ENCODE results near the gene AMT. TPM values are rescaled to one million over a fixed set of nuclear protein-coding genes. Genes with fewer than 3 reads are reported as not detected.

The AMT gene
- total RNA-seq, 2 donors from 2014 or later = 4.4 to 6.0 TPM

- DNase-seq (ENCODE audit: low spot score) = no peak
- Mint-ChIP-seq H3K36me3 (no peaks in the 10 kb centered on the region), H3K27ac (no peak overlapping the region), H3K4me3 (no peak overlapping the region), H3K9me3 (no peaks in the 10 kb centered on the region), H3K4me1 (ENCODE audit: low read depth in 2 of 2) (no peaks in the 10 kb centered on the region), H3K27me3 (no peaks in the 10 kb centered on the region)
- no peak for ATAC-seq
Measured at GRCh38 chr3:49454898-49455681, 32.8 kb upstream of the AMT start.

- H3K27ac Mint-ChIP-seq = no peak overlapping the region
- H3K27me3 Mint-ChIP-seq = no peaks in the 10 kb centered on the region
- no peaks in the 10 kb centered on the region for H3K4me1 Mint-ChIP-seq (ENCODE audit: low read depth in 2 of 2)
- DNase-seq (ENCODE audit: low spot score) (no peak), ATAC-seq (no peak)
- no peak overlapping the region for H3K4me3 Mint-ChIP-seq
- no peaks in the 10 kb centered on the region for H3K9me3 Mint-ChIP-seq
- no peaks in the 10 kb centered on the region for H3K36me3 Mint-ChIP-seq
Measured at GRCh38 chr3:49454458-49454857, 32.2 kb upstream of the AMT start.

GRCh38 chr3:49453621-49454020 is 31.3 kb upstream of the AMT start:
- Mint-ChIP-seq H3K36me3 (no peaks in the 10 kb centered on the region), H3K4me3 (no peak overlapping the region), H3K9me3 (no peaks in the 10 kb centered on the region), H3K27ac (no peak overlapping the region), H3K4me1 (ENCODE audit: low read depth in 2 of 2) (peaks cover 4% of the 10 kb centered on the region in 2 donors), H3K27me3 (no peaks in the 10 kb centered on the region)
- ATAC-seq = no peak
- DNase-seq (ENCODE audit: low spot score) = no peak

- Mint-ChIP-seq H3K36me3 (no peaks in the 10 kb centered on the region), H3K9me3 (no peaks in the 10 kb centered on the region), H3K4me3 (no peak overlapping the region), H3K27ac (peak overlapping the region; percentile 57 to 83), H3K4me1 (ENCODE audit: low read depth in 2 of 2) (peaks cover 4 to 8% of the 10 kb centered on the region in 2 donors), H3K27me3 (no peaks in the 10 kb centered on the region)
- no peak for ATAC-seq
- no peak for DNase-seq (ENCODE audit: low spot score)
Measured at GRCh38 chr3:49445391-49445790, 23.1 kb upstream of the AMT start.

GRCh38 chr3:49434731-49435130 is 12.5 kb upstream of the AMT start:
- no peaks in the 10 kb centered on the region for H3K9me3 Mint-ChIP-seq
- H3K27ac Mint-ChIP-seq = no peak overlapping the region
- H3K4me3 Mint-ChIP-seq = no peak overlapping the region
- no peaks in the 10 kb centered on the region for H3K36me3 Mint-ChIP-seq
- H3K27me3 Mint-ChIP-seq = no peaks in the 10 kb centered on the region
- peaks cover 0 to under 1% of the 10 kb centered on the region in 2 donors for H3K4me1 Mint-ChIP-seq (ENCODE audit: low read depth in 2 of 2)
- ATAC-seq (no peak), DNase-seq (ENCODE audit: low spot score) (no peak)

GRCh38 chr3:49428752-49429080 is 6.4 kb upstream of the AMT start:
- peak overlapping the region; percentile 94 to 97 for H3K27ac Mint-ChIP-seq
- H3K4me3 Mint-ChIP-seq = peak overlapping the region; percentile 92
- H3K9me3 Mint-ChIP-seq = no peaks in the 10 kb centered on the region
- H3K36me3 Mint-ChIP-seq = no peaks in the 10 kb centered on the region
- H3K27me3 Mint-ChIP-seq = no peaks in the 10 kb centered on the region
- ATAC-seq = no peak
- DNase-seq (ENCODE audit: low spot score) = no peak
- peaks cover 18 to 19% of the 10 kb centered on the region in 2 donors for H3K4me1 Mint-ChIP-seq (ENCODE audit: low read depth in 2 of 2)

GRCh38 chr3:49427586-49427985 is 5.3 kb upstream of the AMT start:
- Mint-ChIP-seq H3K27me3 (no peaks in the 10 kb centered on the region), H3K36me3 (no peaks in the 10 kb centered on the region), H3K4me3 (peak overlapping the region; percentile 92), H3K4me1 (ENCODE audit: low read depth in 2 of 2) (peaks cover 19 to 23% of the 10 kb centered on the region in 2 donors), H3K9me3 (no peaks in the 10 kb centered on the region), H3K27ac (peak overlapping the region; percentile 94 to 97)
- DNase-seq (ENCODE audit: low spot score) = no peak
- ATAC-seq = no peak

GRCh38 chr3:49424816-49425215 is 2.5 kb upstream of the AMT start:
- H3K36me3 Mint-ChIP-seq = no peaks in the 10 kb centered on the region
- H3K9me3 Mint-ChIP-seq = no peaks in the 10 kb centered on the region
- peak overlapping the region; percentile 47 to 56 for H3K27ac Mint-ChIP-seq
- H3K27me3 Mint-ChIP-seq = no peaks in the 10 kb centered on the region
- no peak for ATAC-seq
- no peak overlapping the region for H3K4me3 Mint-ChIP-seq
- peaks cover 39 to 40% of the 10 kb centered on the region in 2 donors for H3K4me1 Mint-ChIP-seq (ENCODE audit: low read depth in 2 of 2)
- DNase-seq (ENCODE audit: low spot score) = no peak

- no peak overlapping the region for H3K27ac Mint-ChIP-seq
- H3K9me3 Mint-ChIP-seq = no peaks in the 10 kb centered on the region
- no peak overlapping the region for H3K4me3 Mint-ChIP-seq
- no peaks in the 10 kb centered on the region for H3K27me3 Mint-ChIP-seq
- DNase-seq (ENCODE audit: low spot score) (no peak), ATAC-seq (peak in 1 of 2 donors; percentile 9)
- H3K4me1 Mint-ChIP-seq (ENCODE audit: low read depth in 2 of 2) = peaks cover 43 to 49% of the 10 kb centered on the region in 2 donors
- no peaks in the 10 kb centered on the region for H3K36me3 Mint-ChIP-seq
Measured at GRCh38 chr3:49421890-49422378, 339 bp downstream of the AMT start.

- Mint-ChIP-seq H3K27ac (peak overlapping the region; percentile 14 to 60), H3K36me3 (no peaks in the 10 kb centered on the region), H3K4me1 (ENCODE audit: low read depth in 2 of 2) (peaks cover 63 to 65% of the 10 kb centered on the region in 2 donors), H3K9me3 (no peaks in the 10 kb centered on the region), H3K4me3 (no peak overlapping the region), H3K27me3 (no peaks in the 10 kb centered on the region)
- DNase-seq (ENCODE audit: low spot score) = no peak
- no peak for ATAC-seq
Measured at GRCh38 chr3:49417516-49418120, 4.7 kb downstream of the AMT start.

GRCh38 chr3:49416867-49417266 is 5.4 kb downstream of the AMT start:
- peak overlapping the region; percentile 93 for H3K27ac Mint-ChIP-seq
- H3K36me3 Mint-ChIP-seq = no peaks in the 10 kb centered on the region
- H3K4me3 Mint-ChIP-seq = peak overlapping the region; percentile 82
- no peaks in the 10 kb centered on the region for H3K27me3 Mint-ChIP-seq
- no peak for DNase-seq (ENCODE audit: low spot score)
- no peak for ATAC-seq
- no peaks in the 10 kb centered on the region for H3K9me3 Mint-ChIP-seq
- peaks cover 62 to 65% of the 10 kb centered on the region in 2 donors for H3K4me1 Mint-ChIP-seq (ENCODE audit: low read depth in 2 of 2)

GRCh38 chr3:49415931-49416601 is 6.2 kb downstream of the AMT start:
- peak; percentile 82 for DNase-seq (ENCODE audit: low spot score)
- H3K27me3 Mint-ChIP-seq = no peaks in the 10 kb centered on the region
- no peaks in the 10 kb centered on the region for H3K9me3 Mint-ChIP-seq
- no peaks in the 10 kb centered on the region for H3K36me3 Mint-ChIP-seq
- peaks cover 57 to 58% of the 10 kb centered on the region in 2 donors for H3K4me1 Mint-ChIP-seq (ENCODE audit: low read depth in 2 of 2)
- H3K27ac Mint-ChIP-seq = peak overlapping the region; percentile 93
- peak; percentile 9 to 29 for ATAC-seq
- peak overlapping the region; percentile 82 for H3K4me3 Mint-ChIP-seq

- DNase-seq (ENCODE audit: low spot score) = no peak
- H3K27me3 Mint-ChIP-seq = no peaks in the 10 kb centered on the region
- H3K4me3 Mint-ChIP-seq = peak overlapping the region; percentile 27
- no peak for ATAC-seq
- H3K36me3 Mint-ChIP-seq = peaks cover 11% of the 10 kb centered on the region
- H3K9me3 Mint-ChIP-seq = no peaks in the 10 kb centered on the region
- peak overlapping the region; percentile 93 for H3K27ac Mint-ChIP-seq
- peaks cover 57 to 59% of the 10 kb centered on the region in 2 donors for H3K4me1 Mint-ChIP-seq (ENCODE audit: low read depth in 2 of 2)
Measured at GRCh38 chr3:49414753-49415152, 7.5 kb downstream of the AMT start.

- H3K27ac Mint-ChIP-seq = peak overlapping the region; percentile 93
- no peaks in the 10 kb centered on the region for H3K9me3 Mint-ChIP-seq
- peaks cover 11% of the 10 kb centered on the region for H3K36me3 Mint-ChIP-seq
- no peaks in the 10 kb centered on the region for H3K27me3 Mint-ChIP-seq
- peaks cover 56 to 59% of the 10 kb centered on the region in 2 donors for H3K4me1 Mint-ChIP-seq (ENCODE audit: low read depth in 2 of 2)
- peak overlapping the region; percentile 97 for H3K4me3 Mint-ChIP-seq
- DNase-seq (ENCODE audit: low spot score) (no peak), ATAC-seq (no peak)
Measured at GRCh38 chr3:49413338-49413734, 8.9 kb downstream of the AMT start.

Data from natural killer cell treated with Interleukin-12 subunit alpha and Interleukin-12 subunit beta and Interleukin-15 and Interleukin-18, amount 100 ng/mL, for 72 hours (primary cell).